GM18907 (cell line): ENCODE results near the gene CACNA1F.
A peak's percentile ranks its signal among the peaks of the same experiment; 100 is the strongest.

Source experiments
- ATAC-seq: cut with Tn5 transposase; IDR thresholded peaks from one replicate; pipeline ENCODE4 v1.9.1; 2021; ENCODE audit warnings: mild to moderate bottlenecking, moderate library complexity; ENCODE audit not compliant: unreplicated experiment

The CACNA1F gene

GRCh38 chrX:49155900-49156837 lies 77.0 kb downstream of the CACNA1F start:
- peak; percentile 78 for ATAC-seq

- no peak for ATAC-seq
Observed at GRCh38 chrX:49155243-49155899, 77.8 kb downstream of the CACNA1F start.
